ENCODE results near the gene RSPH6A. TPM values are rescaled to one million over a fixed set of nuclear protein-coding genes. Genes with fewer than 3 reads are reported as not detected.

RSPH6A gene
- polyA plus RNA-seq, 1 experiment, result not detected

DNA sequence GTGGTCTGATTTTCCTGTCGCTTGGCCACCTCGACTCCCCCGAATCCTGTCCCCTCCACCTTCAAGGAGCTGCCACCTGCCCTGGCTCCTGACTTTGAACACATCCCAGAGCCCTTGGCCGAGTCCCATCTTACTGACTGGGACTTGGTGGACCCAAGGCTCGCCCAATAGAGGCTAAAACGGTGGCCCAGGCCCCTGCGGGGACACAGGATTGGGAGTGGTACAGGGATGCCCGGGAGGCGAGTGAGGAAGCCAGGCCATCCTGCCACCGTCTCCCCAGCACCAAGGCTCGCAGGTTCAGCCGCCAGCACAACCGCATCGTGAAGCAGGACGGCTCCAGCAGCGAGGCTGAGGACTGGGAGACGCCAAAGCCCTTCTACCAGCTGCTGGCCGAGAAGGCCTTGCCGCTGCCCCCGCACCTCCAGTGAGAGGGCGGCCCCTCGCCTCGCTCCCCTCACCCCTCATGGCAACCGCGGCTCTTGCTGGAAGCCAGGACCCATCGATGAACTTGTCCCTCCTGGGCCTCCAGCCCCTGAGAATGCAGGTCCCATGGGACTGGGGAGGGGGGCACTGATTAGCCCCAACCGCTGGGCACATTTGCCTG lies 51.3 kb downstream of the RSPH6A start:
- ChIA-PET POLR2A (interaction anchor here (1.8 kb wide), 1 partner anchor 29 kb away, joined by 6 read pairs; the partner anchor contains the start of gene DMWD), CTCF (interaction anchor here (1.3 kb wide), 1 partner anchor 53 kb away, joined by 6 read pairs; no protein-coding TSS in a partner anchor)
- no peaks in the 10 kb centered on the region; the same call in 1 of the 2 replicates for H3K9me3 ChIP-seq (ENCODE audit: control insufficient read depth, insufficient read depth, low read length)

DNA sequence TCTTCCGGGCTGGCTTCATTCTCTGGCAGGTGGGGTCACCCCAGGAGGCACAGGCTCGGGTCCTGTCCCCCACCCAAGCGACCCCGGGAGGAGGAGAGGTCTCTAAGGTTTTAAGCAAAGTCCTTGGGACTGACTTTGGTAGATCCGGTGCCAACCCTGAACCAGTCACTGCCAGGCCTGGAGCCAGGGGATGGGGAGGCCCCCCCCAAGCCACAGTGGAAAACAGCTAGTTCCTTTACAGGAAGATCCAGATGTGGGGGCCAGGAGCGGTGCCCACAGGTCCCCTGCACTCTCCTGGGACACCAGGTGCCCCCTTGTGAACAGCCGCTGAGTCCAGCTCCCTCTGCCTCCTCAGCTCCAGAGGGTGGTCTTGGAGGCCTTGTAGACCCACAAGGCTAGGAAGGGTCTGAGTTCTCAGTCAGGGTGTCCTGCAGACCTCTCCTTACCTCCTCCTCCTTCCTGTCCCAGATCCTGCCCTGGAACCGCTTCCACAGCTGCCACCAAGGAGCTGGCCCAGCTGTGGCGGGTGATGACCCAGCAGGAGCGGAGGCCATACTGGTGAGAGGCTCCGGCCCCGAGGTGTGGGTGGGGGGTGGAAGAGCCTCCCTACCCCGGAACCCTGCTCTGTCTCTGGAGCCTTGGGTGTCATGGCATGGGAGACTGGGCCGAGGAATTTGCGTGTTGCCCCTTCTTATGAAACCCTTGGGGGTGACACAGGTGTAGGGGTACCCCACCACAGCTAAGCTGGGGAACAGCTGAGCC lies 52.1 kb downstream of the RSPH6A start:
- no peak for TF ChIP-seq CTCF (IDR thresholded peaks at IDR 0.05; ENCODE audit: low read depth, low read length)
- no peak for DNase-seq (ENCODE audit: low read depth, low spot score)
- POLR2A ChIA-PET, result interaction anchor here (1.8 kb wide), 1 partner anchor 30 kb away, joined by 6 read pairs; the partner anchor contains the start of gene DMWD
- H3K9me3 ChIP-seq (ENCODE audit: control insufficient read depth, insufficient read depth, low read length), result no peaks in the 10 kb centered on the region; the same call in 1 of the 2 replicates
- no peak overlapping the region for H3K4me3 ChIP-seq (ENCODE audit: low read depth, low read length)
- H3K27ac ChIP-seq (ENCODE audit: low read depth, low read length), result no peak overlapping the region
- no peaks in the 10 kb centered on the region for H3K27me3 ChIP-seq (ENCODE audit: control insufficient read depth, insufficient read depth, low read length)
- CTCF ChIA-PET, result interaction anchor here (1.3 kb wide), 1 partner anchor 54 kb away, joined by 6 read pairs; no protein-coding TSS in a partner anchor

More for the DNA sequence above, 51.3 kb downstream of the RSPH6A start:
- no peak overlapping the region for H3K4me3 ChIP-seq (ENCODE audit: low read depth, low read length)
- TF ChIP-seq CTCF (IDR thresholded peaks at IDR 0.05; ENCODE audit: low read depth, low read length), result no peak
- no peaks in the 10 kb centered on the region for H3K27me3 ChIP-seq (ENCODE audit: control insufficient read depth, insufficient read depth, low read length)
- no peak for DNase-seq (ENCODE audit: low read depth, low spot score)
- no peak overlapping the region for H3K27ac ChIP-seq (ENCODE audit: low read depth, low read length)

GRCh38 chr19:45761714-45762113 lies 53.4 kb downstream of the RSPH6A start:
- POLR2A ChIA-PET, result no interaction called here

DNA sequence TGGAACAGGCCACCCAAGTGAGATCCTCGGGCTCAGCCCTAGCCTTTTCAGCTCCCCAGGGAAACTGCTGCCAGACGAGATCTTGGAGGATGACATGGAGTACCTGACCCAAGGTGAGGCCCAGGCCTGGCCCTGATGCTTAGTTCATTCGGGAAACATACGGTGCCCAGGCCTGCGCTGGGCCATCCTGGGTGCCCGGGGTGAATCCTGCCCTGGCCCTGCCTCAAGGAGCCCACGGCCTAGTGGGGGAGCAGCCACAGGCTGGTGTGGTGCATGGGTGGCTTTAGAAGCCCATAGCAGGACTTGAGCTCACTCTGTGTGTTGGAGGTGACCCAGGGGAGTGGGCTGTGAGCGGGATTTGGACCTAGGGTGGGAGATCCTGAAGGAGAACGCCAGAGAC lies 56.2 kb downstream of the RSPH6A start:
- POLR2A ChIA-PET, result interaction anchor here (1.6 kb wide), 1 partner anchor 10 kb away, joined by 4 read pairs; the partner anchor contains the start of gene SIX5
- no peak for TF ChIP-seq CTCF (IDR thresholded peaks at IDR 0.05; ENCODE audit: low read depth, low read length)
- CTCF ChIA-PET, result no interaction called here
- Histone ChIP-seq H3K4me3 (ENCODE audit: low read depth, low read length) (no peak overlapping the region), H3K27ac (ENCODE audit: low read depth, low read length) (no peak overlapping the region), H3K9me3 (ENCODE audit: control insufficient read depth, insufficient read depth, low read length) (no peaks in the 10 kb centered on the region), H3K27me3 (ENCODE audit: control insufficient read depth, insufficient read depth, low read length) (no peaks in the 10 kb centered on the region)
- no peak for DNase-seq (ENCODE audit: low read depth, low spot score)

More at GRCh38 chr19:45761714-45762113, 53.4 kb downstream of the RSPH6A start:
- no peak overlapping the region for H3K4me3 ChIP-seq (ENCODE audit: low read depth, low read length)
- no peaks in the 10 kb centered on the region for H3K27me3 ChIP-seq (ENCODE audit: control insufficient read depth, insufficient read depth, low read length)
- TF ChIP-seq CTCF (IDR thresholded peaks at IDR 0.05; ENCODE audit: low read depth, low read length), result no peak
- no peak for DNase-seq (ENCODE audit: low read depth, low spot score)
- H3K27ac ChIP-seq (ENCODE audit: low read depth, low read length), result no peak overlapping the region
- H3K9me3 ChIP-seq (ENCODE audit: control insufficient read depth, insufficient read depth, low read length), result no peaks in the 10 kb centered on the region; the same call in 1 of the 2 replicates
- CTCF ChIA-PET, result interaction anchor here (0.5 kb wide), 1 partner anchor 44 kb away, joined by 4 read pairs; no protein-coding TSS in a partner anchor

Measured in AG04450 (cell line).